HG03342 (cell line): ENCODE results near the gene UBE2D4.
A peak's percentile ranks its signal among the peaks of the same experiment; 100 is the strongest.

ENCODE experiments used
- ATAC-seq: cut with Tn5 transposase; IDR thresholded peaks from one replicate; pipeline ENCODE4 v1.9.1; 2021; ENCODE audit warnings: mild to moderate bottlenecking, moderate library complexity; ENCODE audit not compliant: unreplicated experiment

Gene UBE2D4

DNA sequence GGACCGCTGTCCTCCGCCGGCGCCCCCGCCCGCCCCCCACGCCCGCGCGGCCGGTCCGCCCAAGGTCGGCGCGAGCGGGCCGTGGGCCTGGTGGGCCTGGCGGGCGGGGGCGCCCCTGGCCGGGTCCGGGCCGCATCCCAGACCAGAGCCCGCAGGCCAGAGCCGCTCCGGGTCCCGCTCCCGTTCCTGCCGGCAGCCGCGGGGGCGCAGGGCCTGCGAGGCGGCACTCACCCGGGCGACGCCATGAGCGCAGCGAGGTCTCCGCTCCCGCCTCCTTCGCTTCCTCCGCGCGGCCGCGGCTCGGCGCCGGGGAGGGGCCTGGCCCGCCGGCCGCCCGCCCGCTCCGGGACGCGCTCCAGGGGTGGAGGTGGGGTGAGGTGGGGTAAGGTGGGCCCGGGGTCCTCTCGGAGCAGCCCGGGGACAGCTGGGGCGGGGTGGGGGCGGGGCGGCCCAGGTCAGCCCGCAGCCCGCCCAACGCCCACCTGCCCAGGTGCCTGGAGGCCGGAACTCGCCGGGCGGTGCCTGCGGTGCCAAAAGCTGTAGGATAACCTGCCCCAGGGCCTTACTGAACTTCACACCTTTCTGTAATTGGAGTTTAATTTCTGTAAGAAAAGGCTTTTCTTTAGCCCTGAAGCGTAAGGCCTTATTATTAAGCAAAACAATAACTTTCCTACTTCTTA lies 19.8 kb upstream of the UBE2D4 start, which contains the start of gene URGCP:
URGCP (minus strand) TSS at position 266 of the 680 bp plus-strand sequence; CDS start at position 245, 21 bp downstream.
- peak; percentile 74 for ATAC-seq

- no peak for ATAC-seq
These were observed 11.4 kb upstream of the UBE2D4 start for GRCh38 chr7:43914795-43915194.

- ATAC-seq: no peak
These were observed 10.3 kb upstream of the UBE2D4 start for GRCh38 chr7:43915907-43916306.

DNA sequence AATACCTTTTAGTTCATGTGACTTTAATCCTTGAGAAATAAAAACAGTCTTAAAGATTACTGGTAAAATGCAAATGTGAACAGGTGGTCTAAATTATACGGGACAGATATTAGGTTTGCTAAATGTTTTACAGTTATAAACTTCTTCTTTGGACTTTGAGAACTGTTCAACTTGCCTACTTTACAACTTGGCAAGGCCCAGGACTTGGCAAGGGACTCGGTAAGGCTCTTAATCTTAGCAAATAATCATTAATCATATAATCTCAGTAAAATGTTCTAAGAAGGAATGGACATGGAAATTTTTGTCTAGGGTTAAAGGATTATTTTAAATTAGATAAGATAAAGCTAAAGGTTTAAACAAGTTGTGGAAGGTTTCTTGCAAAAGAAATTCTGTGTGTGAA lies 4.8 kb upstream of the UBE2D4 start:
- no peak for ATAC-seq

DNA sequence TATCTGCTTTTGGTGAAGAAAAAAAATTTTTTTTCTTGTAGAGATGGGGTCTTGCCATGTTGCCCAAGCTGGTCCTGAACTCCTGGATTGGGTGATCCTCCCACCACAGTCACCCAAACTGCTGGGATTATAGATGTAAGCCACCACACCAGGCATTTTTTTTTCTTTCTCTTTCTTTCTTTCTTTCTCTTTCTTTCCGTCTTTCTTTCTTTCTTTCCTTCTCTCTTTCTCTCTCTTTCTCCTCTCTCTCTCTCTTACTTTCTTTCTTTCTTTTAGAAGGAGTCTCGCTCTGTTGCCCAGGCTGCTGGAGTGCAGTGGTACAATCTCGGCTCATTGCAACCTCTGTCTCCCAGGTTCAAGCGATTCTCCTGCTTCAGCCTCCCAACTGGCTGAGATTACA lies 3.5 kb upstream of the UBE2D4 start:
- no peak for ATAC-seq

DNA sequence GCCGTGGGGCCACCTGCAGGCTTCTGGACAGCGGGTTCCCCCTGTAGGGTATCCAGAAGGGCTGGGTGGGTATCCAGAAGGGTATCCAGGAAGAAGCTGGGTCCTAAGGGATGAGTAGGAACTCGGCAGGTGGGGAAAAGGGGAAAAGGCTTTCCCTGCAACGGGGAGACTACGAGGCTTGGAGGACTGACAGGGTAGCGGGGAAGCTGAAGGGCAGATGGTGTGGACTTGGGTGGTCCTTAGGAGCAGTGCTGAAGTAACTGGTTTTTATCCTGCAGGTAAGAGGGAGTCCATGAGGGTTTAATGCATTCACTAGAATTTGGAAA lies 525 bp downstream of the UBE2D4 start:
- ATAC-seq: peak; percentile 6

DNA sequence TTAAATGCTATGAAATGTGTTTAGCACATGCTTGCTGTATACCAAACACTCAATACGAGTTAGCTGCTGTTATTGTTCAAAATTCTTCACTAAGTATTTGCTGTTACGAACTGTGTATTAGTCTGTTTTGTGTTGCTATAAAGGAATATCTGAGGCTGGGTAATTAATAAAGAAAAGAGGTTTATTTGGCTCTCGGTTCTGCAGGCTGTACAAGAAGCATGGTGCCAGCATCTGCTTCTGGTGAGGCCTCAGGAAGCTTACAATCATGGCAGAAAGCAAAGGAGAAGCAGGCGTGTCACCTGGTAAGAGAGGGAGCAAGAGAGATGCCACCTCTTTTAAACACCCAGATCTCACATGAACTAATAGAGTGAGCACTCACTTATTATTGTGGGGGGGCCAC lies 1.6 kb downstream of the UBE2D4 start:
- no peak for ATAC-seq

- ATAC-seq: no peak
These were observed 3.6 kb downstream of the UBE2D4 start for GRCh38 chr7:43929529-43930457.

DNA sequence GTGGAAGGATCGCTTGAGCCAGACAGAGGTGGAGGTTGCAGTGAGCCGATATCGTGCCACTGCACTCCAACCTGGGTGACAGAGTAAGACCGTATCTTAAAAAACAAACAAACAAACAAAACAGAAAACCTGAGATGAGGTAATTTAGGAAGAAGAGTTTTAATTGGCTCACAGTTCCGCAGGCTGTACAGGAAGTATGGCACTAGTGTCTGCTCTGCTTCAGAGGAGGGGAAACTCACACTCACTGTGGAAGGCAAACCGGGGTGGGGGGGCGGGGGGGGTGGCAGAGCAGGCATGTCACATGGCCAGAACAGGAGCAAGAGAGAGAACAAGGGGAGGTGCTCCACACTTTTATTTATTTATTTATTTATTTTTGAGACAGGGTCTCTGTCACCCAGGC lies 5.1 kb downstream of the UBE2D4 start:
- no peak for ATAC-seq

DNA sequence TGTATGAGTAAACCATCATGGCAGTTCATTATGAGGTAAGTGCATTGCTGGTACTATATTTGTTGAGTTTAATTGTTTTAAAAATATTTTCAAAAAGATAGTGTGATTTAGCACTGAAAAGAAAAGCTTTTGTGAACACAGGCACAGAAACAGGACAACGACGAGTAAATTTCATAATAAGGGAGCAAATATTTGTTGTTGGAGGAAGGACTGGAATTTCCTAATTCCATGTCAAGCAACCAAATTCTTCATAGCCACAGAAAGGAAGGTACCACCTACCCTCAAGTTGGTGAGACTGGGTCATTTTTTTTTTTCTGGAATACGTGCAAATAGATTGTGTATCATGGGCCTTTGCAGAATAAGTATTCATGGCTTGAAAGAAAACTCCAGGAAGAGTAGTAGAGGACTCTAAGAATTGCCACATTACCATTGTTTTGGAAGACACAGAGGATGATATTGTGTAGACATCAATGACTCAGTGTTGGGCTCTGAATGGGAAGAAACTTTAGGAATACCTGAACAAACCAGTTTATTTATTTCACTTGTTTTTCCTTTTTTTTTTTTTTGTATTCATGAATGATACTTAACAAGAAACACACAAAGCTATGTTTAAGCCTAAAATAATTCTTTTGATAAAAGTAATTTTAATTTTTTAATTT lies 7.8 kb downstream of the UBE2D4 start:
- ATAC-seq: no peak

DNA sequence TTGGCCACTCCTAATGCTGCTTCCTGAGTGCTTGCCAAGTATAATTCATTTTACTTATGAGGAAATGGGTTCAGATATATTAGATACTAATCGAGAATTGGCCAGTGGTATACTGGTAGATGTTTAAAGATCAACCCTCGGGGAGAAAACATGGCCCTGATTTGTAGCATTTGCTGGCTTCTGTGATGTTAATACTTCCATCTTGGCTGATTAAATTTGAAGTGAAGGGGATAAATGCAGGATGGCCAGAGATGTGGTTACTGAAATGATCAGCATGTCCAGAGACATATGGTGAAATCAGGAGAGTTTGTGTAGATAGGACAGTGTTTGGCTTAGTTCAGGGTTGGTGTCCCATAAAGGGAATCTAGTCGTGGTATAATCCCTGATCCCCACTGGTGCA lies 11.2 kb downstream of the UBE2D4 start:
- no peak for ATAC-seq

GRCh38 chr7:43938892-43939482 lies 12.8 kb downstream of the UBE2D4 start:
- no peak for ATAC-seq

DNA sequence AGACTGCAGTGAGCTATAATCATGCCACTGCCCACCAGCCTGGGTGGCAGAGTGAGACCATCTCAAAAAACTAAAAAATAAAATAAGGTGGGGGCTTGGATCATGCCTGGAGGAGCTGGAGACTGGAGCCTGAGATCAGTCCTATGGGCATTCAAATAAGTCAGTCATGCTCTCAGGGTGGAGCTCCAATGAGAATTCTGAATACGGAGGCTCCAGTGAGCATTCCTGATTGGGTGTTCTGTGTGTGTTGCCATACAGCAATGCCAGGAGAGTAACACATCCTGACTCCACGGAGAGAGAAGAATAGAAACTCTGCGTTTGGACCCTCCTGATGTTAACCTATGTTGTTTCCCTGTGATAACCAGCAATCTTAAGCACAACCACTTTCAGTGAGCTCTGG lies 16.0 kb downstream of the UBE2D4 start:
- ATAC-seq: no peak

DNA sequence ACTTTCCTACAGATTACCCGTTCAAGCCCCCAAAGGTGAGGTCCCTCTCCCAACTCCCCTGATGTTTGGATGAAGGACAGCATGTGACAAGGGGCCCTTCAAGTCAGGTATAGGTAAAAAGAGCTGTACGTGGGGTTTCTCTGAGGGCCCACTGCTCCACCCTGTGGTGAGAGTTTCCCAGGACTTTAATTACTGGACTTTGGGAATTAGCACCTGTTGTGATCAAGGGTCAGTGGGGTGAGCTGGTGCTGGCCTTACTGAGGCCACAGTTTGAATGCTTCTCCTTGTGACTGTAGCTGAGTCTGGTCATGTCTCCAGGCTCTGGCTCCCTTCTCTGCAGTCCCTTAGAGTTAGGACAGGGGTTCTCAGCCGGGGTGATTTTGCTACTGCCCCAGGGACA lies 16.8 kb downstream of the UBE2D4 start:
- ATAC-seq: no peak

GRCh38 chr7:43943417-43944187 lies 17.4 kb downstream of the UBE2D4 start:
- ATAC-seq: no peak

GRCh38 chr7:43944286-43944685 lies 18.1 kb downstream of the UBE2D4 start:
- peak; percentile 49 for ATAC-seq

GRCh38 chr7:43952028-43952427 lies 25.8 kb downstream of the UBE2D4 start:
- no peak for ATAC-seq

DNA sequence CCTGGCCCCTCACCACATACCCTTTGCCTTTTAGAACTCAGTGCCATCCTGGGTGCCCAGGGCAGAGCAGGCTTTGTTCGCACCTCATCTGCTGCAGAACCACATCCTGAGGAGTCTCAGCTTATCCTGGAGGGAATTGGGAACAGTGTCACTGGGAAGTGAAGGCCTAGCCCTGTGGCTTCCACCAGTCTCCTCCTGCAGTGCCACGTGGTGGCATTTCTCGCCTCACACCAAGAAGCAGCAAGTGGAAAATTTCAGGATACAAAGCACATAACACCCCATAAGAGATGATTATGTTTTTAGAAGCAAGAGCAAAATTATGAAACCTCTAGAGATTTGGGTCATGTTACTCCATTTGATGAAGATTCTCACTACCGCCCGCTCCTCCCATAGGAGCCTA lies 26.8 kb downstream of the UBE2D4 start:
- ATAC-seq: no peak

GRCh38 chr7:43954524-43955228 lies 28.4 kb downstream of the UBE2D4 start:
- ATAC-seq: peak; percentile 78

GRCh38 chr7:43956027-43956426 lies 29.8 kb downstream of the UBE2D4 start:
- no peak for ATAC-seq
